Esophagus muscularis mucosa (tissue), 4 donors: ENCODE measurements around the gene TNP2. TPM values are rescaled to one million over a fixed set of nuclear protein-coding genes. Genes with fewer than 3 reads are reported as not detected.

ENCODE experiments used
- DNase-seq: peaks from one replicate; pipeline ENCODE4 v3.0.0-alpha.2; 2017; ENCODE audit errors: extremely low spot score
- H3K27ac ChIP-seq, 4 donors: fragments of 200-600 bp; sonication (generic); replicated peaks in 1 of 4; 1 replicate in 3 of 4; 2 replicates in 1 of 4; pipeline ENCODE4 v1.5.1; 2016 to 2019; ENCODE audit warnings: mild to moderate bottlenecking in 1 of 4
- H3K27me3 ChIP-seq, 4 donors: fragments of 200-600 bp; sonication (generic); one replicate each; pipeline versions ENCODE4 v1.5.1 to v1.6.0; 2016 to 2019
- H3K36me3 ChIP-seq, 4 donors: fragments of 200-600 bp; sonication (generic); one replicate each; pipeline ENCODE4 v1.5.1; 2016 to 2019
- H3K4me1 ChIP-seq, 4 donors: fragments of 200-600 bp; sonication (generic); one replicate each; pipeline ENCODE4 v1.5.1; 2016 to 2019
- H3K4me3 ChIP-seq, 4 donors: fragments of 200-600 bp; sonication (generic); 1 replicate in 2 of 4; 2 replicates in 2 of 4; pipeline ENCODE4 v1.5.1; 2016 to 2019; ENCODE audit warnings: mild to moderate bottlenecking in 4 of 4, moderate library complexity in 1 of 4
- H3K9me3 ChIP-seq, 4 donors: fragments of 200-600 bp; sonication (generic); 1 replicate in 3 of 4; 2 replicates in 1 of 4; pipeline ENCODE4 v1.5.1; 2016 to 2019
- CTCF ChIP-seq, 3 experiments: fragments of 200-600 bp in 2 of 3; fragments of 450-650 bp in 1 of 3; sonication (generic) in 2 of 3; IDR thresholded peaks; one replicate each; pipeline ENCODE4 v1.5.1; 2017 to 2019; ENCODE audit warnings: antibody characterized with exemption in 3 of 3, mild to moderate bottlenecking in 2 of 3, moderate library complexity in 1 of 3
- EP300 ChIP-seq: sonication (generic); formaldehyde crosslinking; IDR thresholded peaks from one replicate; pipeline ENCODE4 v1.6.1; 2017; ENCODE audit warnings: antibody characterized with exemption
- POLR2A ChIP-seq: fragments of 450-650 bp; IDR thresholded peaks from one replicate; pipeline ENCODE4 v1.6.1; 2017; ENCODE audit warnings: antibody characterized with exemption, moderate library complexity, mild to moderate bottlenecking, low read depth
- POLR2AphosphoS5 ChIP-seq, 2 donors: sonication (generic); formaldehyde crosslinking; IDR thresholded peaks; one replicate each; pipeline ENCODE4 v1.6.1; 2017; ENCODE audit warnings: antibody characterized with exemption in 2 of 2
- WGBS: methylation state at CpG from one replicate; pipeline ENCODE4 v1.1.5; 2018; 5-methylcytosine and 5-hydroxymethylcytosine counted together
- intact Hi-C: fragments of 100-400 bp; cut with DNase I; formaldehyde crosslinking; loops from one replicate; pipeline ENCODE4 v1.15.1; 2023
- total RNA-seq, 4 donors: library from RNA; depleted of rRNA; stranded (reverse); fragments of >200 nt; gene quantifications; one replicate each; pipeline versions ENCODE4 v1.1.0 to v1.2.1, GENCODE V29; 2016

The TNP2 gene
- not detected for total RNA-seq

DNA sequence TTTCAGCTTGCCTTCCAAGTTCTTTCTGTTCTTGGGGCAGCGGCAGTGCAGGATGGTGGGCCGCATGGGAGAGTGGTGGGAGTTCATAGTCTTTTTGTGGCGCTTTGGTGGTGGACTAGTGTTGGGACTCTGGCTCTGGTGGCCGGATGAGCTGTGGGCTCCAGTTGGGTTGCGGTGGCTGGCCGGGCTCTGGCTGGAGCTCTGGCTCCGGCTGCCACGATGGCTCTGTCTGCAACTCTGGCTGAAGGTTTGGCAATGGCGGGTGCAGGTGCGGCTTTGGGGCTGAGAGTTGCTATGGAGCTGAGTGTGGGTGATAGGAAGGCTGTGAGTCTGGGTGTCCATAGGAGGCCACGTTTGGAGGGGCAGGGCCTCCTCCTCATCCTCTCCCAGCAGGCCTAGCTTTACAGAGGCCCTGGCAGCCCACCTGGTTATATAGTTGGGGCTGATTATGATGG lies at the start of gene TNP2:
Gene TNP2, minus strand, starts transcription at position 405 of the 455 bp plus-strand sequence. Its CDS starts 63 bp downstream, at position 342.
- WGBS, result 91% methylated on average over 7 of the region's 11 CpGs
- intact Hi-C loops, result no loop called here
- Histone ChIP-seq H3K36me3 (no peaks in the 10 kb centered on the region), H3K4me3 (no peak within 1 kb of the TSS), H3K4me1 (no peaks in the 10 kb centered on the region), H3K9me3 (no peaks in the 10 kb centered on the region), H3K27me3 (no peaks in the 10 kb centered on the region), H3K27ac (no peak within 1 kb of the TSS)
- TF ChIP-seq EP300 (no peak), POLR2AphosphoS5 (IDR thresholded peaks at IDR 0.05) (no peak), POLR2A (no peak)
- no peak for DNase-seq

DNA sequence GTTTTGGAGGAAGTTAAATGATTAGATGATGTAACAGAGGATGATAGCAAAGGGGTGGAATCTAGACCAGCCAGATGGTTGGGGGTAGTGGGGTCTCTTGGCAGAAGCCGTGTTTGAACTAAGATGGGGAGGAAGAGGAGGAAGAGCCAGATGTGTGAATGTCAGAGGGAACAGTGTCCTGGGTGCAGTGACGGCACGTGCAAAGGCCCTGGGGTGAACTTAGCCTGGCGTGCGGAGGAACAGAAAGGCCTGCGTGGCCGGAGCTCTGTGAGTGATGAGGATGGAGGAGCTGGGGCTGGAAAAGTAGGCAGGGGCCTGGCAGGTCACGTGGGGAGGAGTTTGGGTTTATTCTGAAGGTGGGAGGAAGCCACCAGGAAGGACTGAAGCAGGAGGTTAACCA lies 49.7 kb upstream of the TNP2 start:
- Histone ChIP-seq H3K27ac (no peak overlapping the region), H3K36me3 (no peaks in the 10 kb centered on the region), H3K9me3 (no peaks in the 10 kb centered on the region), H3K27me3 (peaks cover 0 to 6% (median 0%) of the 10 kb centered on the region in 4 donors), H3K4me1 (peaks cover 0 to 3% (median 0%) of the 10 kb centered on the region in 4 donors), H3K4me3 (no peak overlapping the region)
- intact Hi-C loops, result no loop called here
- DNase-seq, result no peak
- TF ChIP-seq EP300, result no peak
- no peak for TF ChIP-seq POLR2A
- TF ChIP-seq CTCF (IDR thresholded peaks at IDR 0.05), result no peak
- no peak for TF ChIP-seq POLR2AphosphoS5 (IDR thresholded peaks at IDR 0.05)
- WGBS, result 96% methylated on average over 8 of the region's 8 CpGs

DNA sequence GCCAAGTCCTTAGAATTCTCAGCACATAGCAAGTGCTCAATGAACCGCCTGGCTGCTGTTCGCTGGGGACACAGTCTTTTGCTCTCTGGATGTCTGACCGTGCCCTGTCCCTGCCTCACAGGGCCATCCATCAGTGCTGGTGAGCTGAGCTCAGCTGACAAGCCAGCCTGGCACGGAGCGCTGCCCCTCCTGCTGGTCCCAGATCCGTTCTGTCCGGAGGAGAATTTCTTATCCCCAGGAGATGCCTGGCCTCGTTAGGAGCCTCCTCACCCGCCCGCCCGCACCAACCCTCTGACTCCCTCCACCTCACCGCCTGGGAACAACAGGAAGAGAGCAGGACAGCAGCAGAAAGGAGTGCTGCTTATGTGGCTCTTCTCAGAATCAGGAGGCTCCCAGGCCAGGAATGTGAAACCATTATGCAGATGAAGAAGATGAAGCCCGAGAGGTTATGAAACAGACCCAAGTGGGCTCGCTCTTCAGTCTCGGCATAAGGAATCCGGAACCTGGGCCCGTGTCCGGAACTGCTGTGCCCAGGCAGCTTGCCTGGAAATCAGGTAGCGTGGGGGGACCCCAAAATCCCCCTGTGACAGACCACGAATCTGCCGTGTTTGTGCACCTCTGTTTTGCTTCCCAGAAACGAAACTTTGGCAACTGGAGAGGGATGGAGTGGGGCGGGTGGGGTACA lies 47.3 kb upstream of the TNP2 start:
- TF ChIP-seq POLR2AphosphoS5 (IDR thresholded peaks at IDR 0.05) (no peak), EP300 (no peak), CTCF (IDR thresholded peaks at IDR 0.05) (no peak), POLR2A (no peak)
- DNase-seq, result no peak
- Histone ChIP-seq H3K27ac (no peak overlapping the region), H3K4me3 (no peak overlapping the region), H3K9me3 (no peaks in the 10 kb centered on the region), H3K4me1 (peaks cover 0 to 12% (median 3%) of the 10 kb centered on the region in 4 donors), H3K27me3 (peaks cover 0 to 6% (median 0%) of the 10 kb centered on the region in 4 donors), H3K36me3 (no peaks in the 10 kb centered on the region)
- intact Hi-C loops, result no loop called here
- 91% methylated on average over 18 of the region's 23 CpGs for WGBS

DNA sequence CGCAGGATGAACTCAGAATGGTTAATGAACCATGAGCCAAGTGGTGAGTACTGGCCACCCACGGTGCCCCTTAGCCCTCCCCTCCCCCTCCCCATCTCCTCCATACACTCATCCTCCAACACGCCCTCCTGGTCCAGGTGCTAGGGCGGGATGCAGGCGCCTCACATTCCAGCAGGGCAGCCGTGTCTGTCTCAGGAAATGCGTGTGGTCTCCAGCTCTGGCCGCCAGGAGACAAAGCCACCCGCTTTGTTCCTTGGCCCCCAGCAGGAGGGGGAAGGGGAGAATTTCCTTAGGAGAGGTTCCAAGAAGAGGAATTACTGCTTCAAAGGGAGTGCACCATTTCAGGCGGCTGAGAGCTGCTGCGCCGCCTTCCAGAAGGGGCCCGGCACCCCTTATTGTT lies 46.4 kb upstream of the TNP2 start:
- Histone ChIP-seq H3K9me3 (no peaks in the 10 kb centered on the region), H3K4me3 (no peak overlapping the region), H3K36me3 (no peaks in the 10 kb centered on the region), H3K4me1 (peaks cover 0 to 12% (median 3%) of the 10 kb centered on the region in 4 donors), H3K27ac (no peak overlapping the region), H3K27me3 (peaks cover 0 to 6% (median 0%) of the 10 kb centered on the region in 4 donors)
- TF ChIP-seq CTCF (IDR thresholded peaks at IDR 0.05) (no peak), POLR2A (no peak), EP300 (no peak), POLR2AphosphoS5 (IDR thresholded peaks at IDR 0.05) (no peak)
- WGBS, result 46% methylated on average over 12 of the region's 13 CpGs
- intact Hi-C loops, result no loop called here
- no peak for DNase-seq

DNA sequence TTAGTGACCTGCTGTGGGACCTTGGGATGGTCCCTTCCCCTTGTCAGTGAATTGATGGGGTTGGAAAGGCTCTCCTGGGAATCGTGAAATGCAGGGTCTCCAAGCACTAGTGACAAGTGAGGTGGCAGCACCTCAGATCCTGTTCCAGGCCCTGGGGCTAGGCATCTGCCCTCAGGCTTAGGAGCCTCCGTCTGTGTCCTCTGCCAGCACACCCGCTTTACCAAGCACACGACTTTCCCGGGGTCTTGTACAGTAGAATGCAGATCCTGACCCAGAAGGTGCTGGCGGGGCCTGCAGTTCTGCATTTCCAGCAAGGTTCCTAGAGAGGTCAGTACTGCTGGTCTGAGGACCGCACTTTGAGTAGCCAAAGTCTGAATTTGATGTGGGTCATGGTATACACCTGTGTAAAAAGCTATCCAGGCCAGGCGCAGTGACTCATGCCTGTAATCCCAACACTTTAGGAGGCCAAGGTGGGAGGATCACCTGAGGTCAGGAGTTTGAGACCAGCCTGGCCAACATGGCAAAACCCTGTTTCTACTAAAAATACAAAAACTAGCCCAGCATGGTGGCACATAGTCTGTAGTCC lies 45.3 kb upstream of the TNP2 start:
- H3K9me3 ChIP-seq, result no peaks in the 10 kb centered on the region
- DNase-seq, result no peak
- WGBS, result 96% methylated on average over 5 of the region's 8 CpGs
- no peak overlapping the region for H3K27ac ChIP-seq
- no peak for TF ChIP-seq POLR2AphosphoS5 (IDR thresholded peaks at IDR 0.05)
- TF ChIP-seq EP300, result no peak
- no peak for TF ChIP-seq CTCF (IDR thresholded peaks at IDR 0.05)
- TF ChIP-seq POLR2A, result no peak
- no peaks in the 10 kb centered on the region for H3K36me3 ChIP-seq
- peaks cover 0 to 6% (median 0%) of the 10 kb centered on the region in 4 donors for H3K27me3 ChIP-seq
- intact Hi-C loops, result no loop called here
- peaks cover 0 to 12% (median 3%) of the 10 kb centered on the region in 4 donors for H3K4me1 ChIP-seq
- H3K4me3 ChIP-seq, result no peak overlapping the region
